Dermis blood vessel endothelial cell (primary cell): Measurements from ENCODE around the gene GOLGA6L7. TPM values are rescaled to one million over a fixed set of nuclear protein-coding genes. Genes with fewer than 3 reads are reported as not detected.
"Not testable (repeated sequence)": the region's sequence is repeated elsewhere in the genome, so short reads cannot be mapped to it uniquely, and the experiment has no call there.

Source experiments
- DNase-seq: peaks from one replicate; pipeline ENCODE4 v3.0.0; 2010
- total RNA-seq: library from RNA; depleted of rRNA; stranded (reverse); fragments of >200 nt; gene quantifications from 2 replicates; pipeline ENCODE4 v1.2.3, GENCODE V29; 2014

Gene GOLGA6L7
- not detected in 2 replicates for total RNA-seq

GRCh38 chr15:28848521-28848920, at the start of gene GOLGA6L7:
Gene GOLGA6L7, minus strand, starts transcription at chr15:28848644. Its CDS starts 95 bp downstream, at chr15:28848549.
- DNase-seq = not testable (repeated sequence)

GRCh38 chr15:28897861-28898585, 49.6 kb upstream of the GOLGA6L7 start:
- DNase-seq = no peak

GRCh38 chr15:28896951-28897350, 48.5 kb upstream of the GOLGA6L7 start:
- peak; percentile 56 for DNase-seq

GRCh38 chr15:28895566-28895965, 47.1 kb upstream of the GOLGA6L7 start:
- no peak for DNase-seq

- DNase-seq = no peak
Measured at GRCh38 chr15:28895146-28895545, 46.7 kb upstream of the GOLGA6L7 start.

GRCh38 chr15:28894631-28895030, 46.2 kb upstream of the GOLGA6L7 start:
- no peak for DNase-seq

- peak; percentile 27 for DNase-seq
Measured at GRCh38 chr15:28892789-28893610, 44.6 kb upstream of the GOLGA6L7 start.

GRCh38 chr15:28891588-28891987, 43.1 kb upstream of the GOLGA6L7 start:
- DNase-seq = no peak

GRCh38 chr15:28890711-28891495, 42.5 kb upstream of the GOLGA6L7 start:
- DNase-seq = no peak

- not testable (repeated sequence) for DNase-seq
Measured at GRCh38 chr15:28890291-28890690, 41.8 kb upstream of the GOLGA6L7 start.

- DNase-seq = not testable (repeated sequence)
Measured at GRCh38 chr15:28889871-28890270, 41.4 kb upstream of the GOLGA6L7 start.

GRCh38 chr15:28889346-28889745, 40.9 kb upstream of the GOLGA6L7 start:
- DNase-seq = no peak

GRCh38 chr15:28888900-28889299, 40.5 kb upstream of the GOLGA6L7 start:
- DNase-seq = no peak

- no peak for DNase-seq
Measured at GRCh38 chr15:28888302-28888894, 40.0 kb upstream of the GOLGA6L7 start.

GRCh38 chr15:28887339-28888174, 39.1 kb upstream of the GOLGA6L7 start:
- DNase-seq = no peak

GRCh38 chr15:28886431-28887338, 38.2 kb upstream of the GOLGA6L7 start:
- DNase-seq = peak; percentile 19

GRCh38 chr15:28885630-28886430, 37.4 kb upstream of the GOLGA6L7 start, which contains the start of gene APBA2:
Gene APBA2, plus strand, starts transcription at chr15:28885974. Its CDS starts 167,911 bp downstream, at chr15:29053885.
- DNase-seq = peak; percentile 41

GRCh38 chr15:28885128-28885629, 36.7 kb upstream of the GOLGA6L7 start:
- no peak for DNase-seq
